ENCODE data around the gene AUTS2.

GRCh38 chr7:70669854-70670253 lies 1071.6 kb downstream of the AUTS2 start:
- TF ChIP-seq YY1 (IDR thresholded peaks at IDR 0.05; ENCODE audit: low read depth, low read length) (no peak), CTCF (IDR thresholded peaks at IDR 0.05; ENCODE audit: control extremely low read depth in 1 of 3, insufficient read depth in 1 of 3, low read depth in 1 of 3, low read length in 3 of 3) (no peak), POLR2A (IDR thresholded peaks at IDR 0.05; ENCODE audit: control extremely low read depth in 1 of 2, low read depth in 2 of 2, low read length in 2 of 2) (no peak), TAF1 (IDR thresholded peaks at IDR 0.05; ENCODE audit: low read depth, low read length) (no peak), RAD21 (IDR thresholded peaks at IDR 0.05 in 1 of 2, conservative IDR thresholded peaks at IDR 0.05 in 1 of 2; ENCODE audit: low read depth in 2 of 2, low read length in 2 of 2) (no peak), SP1 (IDR thresholded peaks at IDR 0.05; ENCODE audit: low read depth, low read length) (no peak), RFX5 (IDR thresholded peaks at IDR 0.05; ENCODE audit: borderline replicate concordance, low read depth, low read length) (no peak), CHD7 (IDR thresholded peaks at IDR 0.05; ENCODE audit: insufficient replicate concordance, low read length) (no peak), EP300 (IDR thresholded peaks at IDR 0.05; ENCODE audit: borderline replicate concordance in 1 of 2, low read depth in 2 of 2, low read length in 2 of 2) (no peak), HDAC2 (IDR thresholded peaks at IDR 0.05; ENCODE audit: borderline replicate concordance in 1 of 2, low read depth in 2 of 2, low read length in 2 of 2) (no peak), SIRT6 (IDR thresholded peaks at IDR 0.05; ENCODE audit: low read length) (no peak), TEAD4 (IDR thresholded peaks at IDR 0.05; ENCODE audit: low read depth, low read length) (no peak)
- TF ChIP-seq, protein P1, sequence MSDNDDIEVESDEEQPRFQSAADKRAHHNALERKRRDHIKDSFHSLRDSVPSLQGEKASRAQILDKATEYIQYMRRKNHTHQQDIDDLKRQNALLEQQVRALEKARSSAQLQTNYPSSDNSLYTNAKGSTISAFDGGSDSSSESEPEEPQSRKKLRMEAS (IDR thresholded peaks at IDR 0.05): no peak
- TF ChIP-seq, protein P2, sequence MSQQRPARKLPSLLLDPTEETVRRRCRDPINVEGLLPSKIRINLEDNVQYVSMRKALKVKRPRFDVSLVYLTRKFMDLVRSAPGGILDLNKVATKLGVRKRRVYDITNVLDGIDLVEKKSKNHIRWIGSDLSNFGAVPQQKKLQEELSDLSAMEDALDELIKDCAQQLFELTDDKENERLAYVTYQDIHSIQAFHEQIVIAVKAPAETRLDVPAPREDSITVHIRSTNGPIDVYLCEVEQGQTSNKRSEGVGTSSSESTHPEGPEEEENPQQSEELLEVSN (IDR thresholded peaks at IDR 0.05): no peak
